Right atrium auricular region (tissue), 2 donors: ENCODE measurements around the gene MAP4K5. TPM values are rescaled to one million over a fixed set of nuclear protein-coding genes. Genes with fewer than 3 reads are reported as not detected.

Source experiments
- DNase-seq: peaks from one replicate; pipeline ENCODE4 v3.0.0-alpha.2; 2019; ENCODE audit warnings: low spot score
- H3K27ac ChIP-seq, 2 donors: fragments of 200-600 bp; sonication (generic); 1 replicate in 1 of 2; 2 replicates in 1 of 2; pipeline ENCODE4 v1.5.1; 2016 to 2019
- H3K27me3 ChIP-seq, 2 donors: fragments of 200-600 bp; sonication (generic); one replicate each; pipeline versions ENCODE4 v1.5.1 to v1.6.0; 2017 to 2019
- H3K36me3 ChIP-seq: fragments of 200-600 bp; sonication (generic); one replicate; pipeline ENCODE4 v1.5.1; 2016
- H3K4me1 ChIP-seq, 2 donors: fragments of 200-600 bp; sonication (generic); one replicate each; pipeline versions ENCODE4 v1.5.1 to v1.6.0; 2017 to 2019
- H3K4me3 ChIP-seq, 2 donors: fragments of 200-600 bp; sonication (generic); 1 replicate in 1 of 2; 2 replicates in 1 of 2; pipeline ENCODE4 v1.5.1; 2017 to 2019; ENCODE audit warnings: mild to moderate bottlenecking in 1 of 2, moderate library complexity in 1 of 2
- H3K9me3 ChIP-seq, 2 donors: fragments of 200-600 bp; sonication (generic); one replicate each; pipeline ENCODE4 v1.5.1; 2019
- total RNA-seq, 2 donors: library from RNA; depleted of rRNA; stranded (reverse); fragments of >200 nt; gene quantifications; one replicate each; pipeline ENCODE4 v1.1.0, GENCODE V29; 2016
- TF ChIP-seq, protein P1 (sequence below), 2 donors: fragments of 200-600 bp; sonication (generic); IDR thresholded peaks; one replicate each; pipeline ENCODE4 v1.5.1; 2019; ENCODE audit warnings: antibody characterized with exemption in 2 of 2

Gene MAP4K5
- total RNA-seq, 2 donors from 2014 or later = 37.5 to 44.4 TPM

DNA sequence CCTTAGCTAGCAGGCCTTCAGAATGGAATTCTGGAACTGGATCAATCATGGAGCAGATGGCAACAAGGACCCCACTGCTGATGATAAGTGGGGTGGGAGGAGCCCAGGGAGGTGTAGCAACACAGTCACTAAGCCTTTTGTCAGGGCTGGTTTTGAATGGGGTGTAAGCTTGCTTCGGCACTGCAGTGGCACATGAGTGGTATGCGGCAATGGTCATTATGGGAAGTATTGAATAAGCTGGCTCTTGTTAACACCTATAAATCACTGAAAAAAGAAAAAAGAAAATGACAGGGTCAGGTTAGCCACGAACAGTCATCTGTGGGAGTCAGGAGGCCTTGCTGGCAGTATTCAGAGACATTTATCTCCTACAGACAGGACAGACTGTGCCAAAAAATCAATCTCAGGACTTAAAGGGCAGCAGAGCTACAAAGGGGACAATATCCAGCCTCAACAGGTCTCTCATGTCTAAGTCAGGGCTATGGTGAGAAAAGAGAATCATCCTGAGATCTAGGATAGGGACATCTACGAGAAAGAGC, 154.8 kb downstream of the MAP4K5 start:
- no peaks in the 10 kb centered on the region for H3K27me3 ChIP-seq
- no peaks in the 10 kb centered on the region for H3K9me3 ChIP-seq
- no peak overlapping the region for H3K4me3 ChIP-seq
- TF ChIP-seq, protein P1, sequence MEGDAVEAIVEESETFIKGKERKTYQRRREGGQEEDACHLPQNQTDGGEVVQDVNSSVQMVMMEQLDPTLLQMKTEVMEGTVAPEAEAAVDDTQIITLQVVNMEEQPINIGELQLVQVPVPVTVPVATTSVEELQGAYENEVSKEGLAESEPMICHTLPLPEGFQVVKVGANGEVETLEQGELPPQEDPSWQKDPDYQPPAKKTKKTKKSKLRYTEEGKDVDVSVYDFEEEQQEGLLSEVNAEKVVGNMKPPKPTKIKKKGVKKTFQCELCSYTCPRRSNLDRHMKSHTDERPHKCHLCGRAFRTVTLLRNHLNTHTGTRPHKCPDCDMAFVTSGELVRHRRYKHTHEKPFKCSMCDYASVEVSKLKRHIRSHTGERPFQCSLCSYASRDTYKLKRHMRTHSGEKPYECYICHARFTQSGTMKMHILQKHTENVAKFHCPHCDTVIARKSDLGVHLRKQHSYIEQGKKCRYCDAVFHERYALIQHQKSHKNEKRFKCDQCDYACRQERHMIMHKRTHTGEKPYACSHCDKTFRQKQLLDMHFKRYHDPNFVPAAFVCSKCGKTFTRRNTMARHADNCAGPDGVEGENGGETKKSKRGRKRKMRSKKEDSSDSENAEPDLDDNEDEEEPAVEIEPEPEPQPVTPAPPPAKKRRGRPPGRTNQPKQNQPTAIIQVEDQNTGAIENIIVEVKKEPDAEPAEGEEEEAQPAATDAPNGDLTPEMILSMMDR (IDR thresholded peaks at IDR 0.05) = no peak
- no peaks in the 10 kb centered on the region for H3K36me3 ChIP-seq
- no peak for DNase-seq
- no peak overlapping the region for H3K27ac ChIP-seq
- H3K4me1 ChIP-seq = no peaks in the 10 kb centered on the region

DNA sequence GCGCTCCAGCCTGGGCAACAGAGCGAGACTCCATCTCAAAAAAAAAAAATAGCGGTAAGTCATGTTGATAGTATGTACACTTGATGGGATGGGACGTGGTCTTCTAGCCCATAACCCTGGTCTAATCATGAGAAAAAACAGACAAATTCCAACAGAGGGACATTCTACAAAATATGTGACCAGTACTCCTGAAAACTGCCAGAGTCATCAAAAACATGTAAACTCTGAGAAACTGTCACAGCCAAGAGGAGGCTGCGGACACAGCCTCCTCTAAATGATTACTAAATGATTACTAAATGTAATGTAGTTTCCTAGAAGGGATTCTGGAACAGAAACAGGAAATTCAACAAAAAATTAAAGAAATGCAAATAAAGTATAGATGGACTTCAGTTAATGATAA, 156.6 kb downstream of the MAP4K5 start:
- no peak overlapping the region for H3K4me3 ChIP-seq
- H3K4me1 ChIP-seq = no peaks in the 10 kb centered on the region
- no peak for DNase-seq
- TF ChIP-seq, protein P1 (IDR thresholded peaks at IDR 0.05) = no peak
- H3K27ac ChIP-seq = no peak overlapping the region
- no peaks in the 10 kb centered on the region for H3K27me3 ChIP-seq
- H3K9me3 ChIP-seq = no peaks in the 10 kb centered on the region
- H3K36me3 ChIP-seq = no peaks in the 10 kb centered on the region

DNA sequence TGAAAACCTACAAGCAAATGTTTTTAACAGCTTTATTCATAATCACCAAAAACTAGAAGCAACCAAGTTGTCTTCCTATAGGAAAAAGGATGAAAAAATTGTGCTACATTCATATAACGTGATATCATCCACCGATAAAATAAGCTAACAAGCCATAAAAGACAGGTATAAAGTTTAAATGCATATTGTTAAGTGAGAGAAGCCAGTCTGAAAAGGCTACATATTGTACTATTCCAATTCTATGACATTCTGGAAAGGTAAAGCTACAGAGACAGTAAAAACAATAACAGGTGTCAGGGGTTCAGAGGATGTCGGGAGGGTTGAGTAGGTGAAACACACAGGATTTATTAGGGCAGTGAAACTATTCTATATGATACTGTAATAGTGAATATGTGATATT, 158.4 kb downstream of the MAP4K5 start:
- TF ChIP-seq, protein P1 (IDR thresholded peaks at IDR 0.05) = no peak
- Histone ChIP-seq H3K27me3 (no peaks in the 10 kb centered on the region), H3K36me3 (no peaks in the 10 kb centered on the region), H3K9me3 (no peaks in the 10 kb centered on the region), H3K4me1 (no peaks in the 10 kb centered on the region), H3K4me3 (no peak overlapping the region), H3K27ac (no peak overlapping the region)
- DNase-seq = no peak

DNA sequence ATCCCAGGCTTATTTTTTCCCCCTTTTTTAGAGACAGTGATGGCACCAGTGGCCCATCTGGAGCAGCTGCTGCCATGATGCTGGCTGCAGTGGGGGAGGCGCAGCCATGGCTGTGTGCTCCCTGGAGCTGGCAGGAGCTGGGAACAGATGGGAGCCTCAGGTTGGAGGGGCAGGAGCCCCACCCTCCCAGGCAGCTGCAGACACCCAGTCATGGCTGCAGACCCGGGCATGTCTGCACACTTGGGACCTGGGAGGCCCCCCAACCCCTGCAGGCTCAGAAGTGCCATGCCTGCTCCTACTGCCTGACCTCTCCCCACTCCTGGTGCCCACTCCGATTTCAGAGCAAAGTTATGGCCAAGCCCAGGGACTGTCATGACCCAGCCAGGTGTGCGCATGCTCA, 160.8 kb downstream of the MAP4K5 start:
- no peak for DNase-seq
- no peaks in the 10 kb centered on the region for H3K9me3 ChIP-seq
- H3K36me3 ChIP-seq = no peaks in the 10 kb centered on the region
- no peak overlapping the region for H3K4me3 ChIP-seq
- no peaks in the 10 kb centered on the region for H3K4me1 ChIP-seq
- H3K27me3 ChIP-seq = no peaks in the 10 kb centered on the region
- TF ChIP-seq, protein P1 (IDR thresholded peaks at IDR 0.05) = no peak
- H3K27ac ChIP-seq = no peak overlapping the region

Other genes with a start within 250 kb of the MAP4K5 start
- 1 to 10 TPM; 4.0 to 8.3 TPM for gene L2HGDH, start 220.3 kb downstream of the MAP4K5 start, total RNA-seq
- gene DMAC2L, start 220.2 kb downstream of the MAP4K5 start, total RNA-seq = 10 to 100 TPM; 10.1 to 22.8 TPM
- 1 to 10 TPM; 2.4 to 4.6 TPM for gene CDKL1, start 135.7 kb downstream of the MAP4K5 start, total RNA-seq
- gene ATL1, start 27.6 kb upstream of the MAP4K5 start, total RNA-seq = 1 to 10 TPM; 2.2 to 2.6 TPM
- 10 to 100 TPM; 25.4 to 29.7 TPM for gene SAV1, start 135.7 kb upstream of the MAP4K5 start, total RNA-seq